HG02571 (cell line): Measurements from ENCODE around the gene MTMR10.
A peak's percentile ranks its signal among the peaks of the same experiment; 100 is the strongest.

Experiments
- ATAC-seq: cut with Tn5 transposase; IDR thresholded peaks from one replicate; pipeline ENCODE4 v1.9.1; 2021; ENCODE audit warnings: mild to moderate bottlenecking, moderate library complexity; ENCODE audit not compliant: unreplicated experiment

MTMR10 gene

DNA sequence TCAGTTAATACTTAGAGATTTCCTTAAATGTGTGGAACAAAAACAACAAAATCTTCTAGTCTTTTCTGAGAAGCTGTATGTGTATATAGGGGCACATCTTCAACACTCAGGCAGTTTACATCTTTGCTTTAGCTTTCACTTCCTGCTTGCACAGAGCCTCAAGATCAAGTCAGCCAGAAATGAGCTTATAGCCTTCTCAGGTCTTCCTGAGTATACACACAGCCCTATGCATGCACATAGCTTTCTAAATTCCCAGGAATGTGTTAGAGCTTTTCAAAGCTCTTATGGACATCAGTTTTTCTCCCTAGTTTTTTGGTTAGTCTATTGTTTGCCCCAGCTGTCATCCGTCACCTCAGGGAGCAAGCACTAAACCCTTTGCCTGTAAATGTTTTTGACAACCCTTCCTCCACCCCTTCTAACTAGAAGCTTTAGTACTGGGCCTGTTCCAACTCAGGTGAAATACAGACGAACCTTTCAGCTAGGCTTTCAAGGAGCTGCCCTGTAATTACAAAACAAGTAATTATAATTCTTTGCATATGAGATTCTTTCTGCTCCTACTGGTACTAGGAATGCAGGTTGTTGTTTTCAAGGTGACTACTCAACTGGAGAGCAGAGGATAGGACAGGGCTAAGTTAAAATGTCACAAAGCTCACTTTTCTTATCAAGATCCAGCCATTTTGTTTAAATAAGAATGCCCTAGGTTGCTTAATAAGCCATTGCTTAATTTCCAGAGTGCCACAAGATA is 22.6 kb upstream of the MTMR10 start:
- ATAC-seq: no peak

DNA sequence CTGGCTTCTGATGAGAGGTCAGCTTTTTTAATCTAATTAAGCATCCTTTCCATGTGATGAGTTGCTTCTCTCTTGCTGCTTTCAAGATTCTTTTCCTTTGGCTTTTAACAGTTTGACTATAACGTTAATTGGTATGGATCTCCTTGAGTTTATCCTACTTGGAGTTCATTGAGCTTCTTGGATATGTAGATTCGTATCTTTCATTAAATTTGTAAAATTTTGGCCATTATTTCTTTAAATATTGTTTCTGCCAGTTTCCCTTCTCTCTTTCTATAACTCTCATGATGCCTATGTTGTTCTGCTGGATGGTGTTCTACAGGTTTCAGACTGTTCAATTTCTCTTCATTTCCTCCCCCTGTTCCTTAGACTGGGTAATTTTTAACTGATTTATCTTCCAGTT is 21.0 kb upstream of the MTMR10 start:
- no peak for ATAC-seq

DNA sequence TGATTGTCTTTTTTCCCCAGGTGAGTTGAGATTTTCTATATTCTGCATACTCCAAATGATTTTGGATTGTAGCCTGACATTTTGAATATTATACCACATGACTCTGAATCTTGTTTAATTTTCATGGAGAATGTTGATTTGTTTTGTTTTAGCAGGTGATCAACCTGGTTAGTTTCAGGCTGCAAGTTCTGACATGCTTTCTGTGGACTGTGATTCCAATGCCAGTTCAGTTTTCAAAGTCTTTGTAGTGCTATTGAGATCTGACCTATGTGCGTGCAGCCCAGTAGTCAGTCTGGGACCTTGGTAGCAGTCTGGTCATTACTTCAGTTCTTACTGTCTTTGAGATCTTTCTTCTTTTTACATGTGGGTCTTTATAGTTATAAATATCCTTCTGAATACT is 18.6 kb upstream of the MTMR10 start:
- no peak for ATAC-seq

DNA sequence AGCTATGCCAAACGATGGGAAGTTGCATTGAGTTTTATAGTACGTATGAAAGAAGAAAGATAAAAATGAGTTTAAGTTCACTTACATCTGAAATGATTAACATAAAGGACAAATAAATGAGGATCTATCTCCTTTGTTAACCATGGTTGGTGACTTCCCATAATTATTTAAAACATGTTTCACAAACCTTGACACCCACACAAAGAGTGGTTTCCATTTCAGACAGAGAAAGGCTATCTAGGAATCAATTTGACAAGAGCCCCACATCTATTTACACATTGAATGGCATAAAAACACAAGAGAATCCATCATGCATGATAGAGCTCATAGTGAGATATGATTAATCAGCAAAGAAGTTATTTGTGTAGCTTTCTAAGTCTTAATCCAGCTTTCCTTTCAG is 14.2 kb upstream of the MTMR10 start:
- ATAC-seq: no peak

DNA sequence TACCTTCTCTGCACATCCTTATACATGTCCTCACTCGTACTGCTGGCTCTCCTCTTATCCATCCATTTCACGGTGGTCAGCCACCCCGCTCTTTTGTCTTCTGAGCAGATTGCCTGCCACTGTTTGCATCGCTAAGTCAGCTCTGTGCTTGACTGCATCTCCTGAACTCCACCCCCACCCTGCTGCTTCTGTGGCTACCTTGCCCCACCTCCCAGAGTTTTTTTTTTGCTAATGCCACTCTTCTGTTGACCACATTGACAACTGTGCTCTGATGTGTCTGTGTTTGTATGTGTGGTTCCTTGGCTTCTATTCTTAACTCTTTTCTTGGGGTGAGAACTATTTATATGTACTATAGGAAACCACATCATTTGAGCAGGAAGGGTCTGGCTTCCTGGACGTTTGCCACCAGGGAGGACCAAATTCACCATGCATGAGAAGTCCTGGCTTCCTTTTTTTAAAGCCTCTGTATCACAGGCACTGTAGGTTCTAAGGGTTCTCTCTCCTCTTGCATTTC is 12.8 kb upstream of the MTMR10 start:
- peak; percentile 81 for ATAC-seq

DNA sequence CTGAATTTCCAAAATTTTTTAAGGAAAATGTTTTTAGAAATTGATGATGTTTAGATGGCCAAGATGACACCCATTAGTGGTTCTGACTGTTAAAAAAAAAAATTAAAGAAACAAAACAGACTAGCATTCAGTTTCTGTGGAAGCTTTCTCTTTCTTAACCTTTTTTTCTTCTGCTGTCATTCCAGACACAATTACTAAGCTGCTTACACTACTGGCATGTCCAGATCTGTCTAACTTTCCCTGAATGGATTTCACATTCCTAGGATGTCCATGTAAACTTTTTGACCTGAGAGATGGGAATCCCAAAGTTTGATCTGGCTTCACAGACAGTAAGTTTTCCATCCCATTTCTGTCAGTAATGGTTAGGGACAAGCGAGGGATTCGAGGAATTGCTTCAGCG is 10.3 kb upstream of the MTMR10 start:
- ATAC-seq: no peak

DNA sequence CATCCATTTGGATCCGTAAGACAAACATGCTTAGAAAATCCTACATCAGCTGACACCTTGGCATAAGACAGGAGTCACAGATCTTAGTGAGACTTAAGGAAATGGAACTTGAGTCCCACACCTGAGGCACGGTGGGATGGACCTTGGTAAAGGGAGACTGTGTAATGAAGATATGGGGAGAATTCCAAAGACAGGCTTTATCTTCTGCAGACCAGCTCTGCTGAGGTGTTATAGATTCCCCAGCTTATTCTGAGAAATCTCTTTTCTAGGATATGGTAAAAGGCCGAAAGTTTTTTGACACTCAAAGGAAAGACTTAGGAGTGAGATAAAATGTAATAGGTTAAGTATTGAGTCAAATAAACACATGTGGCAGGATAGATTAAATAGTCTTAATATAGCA is 8.3 kb upstream of the MTMR10 start:
- ATAC-seq: no peak

DNA sequence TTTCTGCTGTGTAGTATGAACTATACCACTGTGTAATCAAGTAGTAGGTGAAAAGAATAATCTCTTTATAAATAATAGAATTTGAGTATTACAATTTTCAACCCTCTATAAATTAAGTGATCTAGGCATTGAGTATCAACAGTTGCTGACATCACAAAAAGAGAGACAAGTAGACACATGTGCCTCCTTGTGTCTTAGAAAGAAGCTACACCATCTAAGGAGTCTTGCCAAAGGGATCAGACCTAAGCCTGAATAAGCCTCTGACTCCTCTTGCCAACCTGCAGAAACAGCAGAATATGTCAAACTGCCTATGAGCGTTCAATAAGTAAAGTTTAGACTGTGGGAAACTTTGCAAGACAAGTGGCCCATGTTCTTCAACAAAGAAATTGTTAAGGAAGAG is 5.8 kb upstream of the MTMR10 start:
- ATAC-seq: no peak

DNA sequence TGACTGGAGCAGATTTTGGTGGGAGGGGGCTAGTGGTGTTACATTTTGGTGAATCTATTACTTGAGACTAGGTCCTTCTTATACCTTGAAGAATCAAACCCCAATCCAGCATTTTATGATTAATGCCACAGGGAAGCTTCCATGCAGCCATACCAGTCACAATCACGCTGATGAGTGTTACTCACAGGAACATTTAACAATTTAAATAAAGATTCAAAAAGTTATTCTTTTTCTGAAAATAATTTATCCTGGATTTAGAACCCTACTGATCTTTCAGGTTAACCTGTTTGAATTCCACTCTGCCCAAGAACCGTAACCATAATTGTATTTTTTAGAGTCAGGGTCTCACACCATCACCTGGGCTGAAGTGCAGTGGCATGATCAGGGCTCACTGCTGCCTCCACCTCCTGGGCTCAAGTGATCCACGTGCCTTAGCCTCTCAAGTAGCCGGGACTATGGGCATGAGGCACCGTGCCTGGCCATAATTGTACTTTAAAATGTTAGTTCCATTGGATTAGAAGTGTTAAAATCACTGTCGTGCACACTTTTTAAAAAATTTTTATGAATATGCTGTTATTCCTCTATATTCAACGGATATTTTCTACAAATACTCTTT is 929 bp upstream of the MTMR10 start:
- ATAC-seq: no peak

DNA sequence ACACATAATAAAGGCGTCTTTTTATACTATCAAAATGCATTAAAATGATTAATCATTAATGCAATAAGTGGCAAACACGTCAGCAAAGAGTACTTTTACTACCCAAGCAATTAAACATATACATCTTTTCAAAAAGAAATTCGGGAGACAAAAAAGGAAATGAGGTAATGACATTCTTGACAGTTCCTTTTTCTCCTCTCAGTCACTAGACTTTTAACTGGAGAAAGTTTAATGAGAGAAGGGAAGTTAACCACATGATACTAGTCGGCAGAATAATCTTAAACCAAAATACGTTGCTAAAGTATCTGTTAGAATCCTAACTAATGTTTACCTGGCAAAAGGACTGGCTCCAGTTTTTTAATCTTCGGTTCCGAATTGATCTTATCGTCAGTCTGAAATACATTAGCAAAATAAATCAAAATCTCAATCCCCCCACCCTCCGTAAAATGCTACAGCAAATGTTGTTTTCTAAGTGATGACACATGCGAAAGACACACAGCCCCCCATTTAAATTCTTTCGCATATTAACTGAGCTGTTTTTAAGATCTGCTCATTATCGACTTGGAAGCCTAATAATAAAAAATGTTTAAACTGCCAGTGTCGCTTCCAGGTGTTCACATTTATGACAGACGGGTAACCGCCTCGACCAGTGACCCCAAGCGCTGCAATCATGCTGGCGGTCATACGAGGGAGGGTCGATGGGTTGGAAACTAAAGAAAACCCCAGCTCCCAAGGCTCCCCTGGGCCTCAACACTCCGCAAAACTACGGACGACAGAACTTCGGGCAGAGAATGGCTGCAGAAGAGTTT is 778 bp downstream of the MTMR10 start:
- no peak for ATAC-seq

DNA sequence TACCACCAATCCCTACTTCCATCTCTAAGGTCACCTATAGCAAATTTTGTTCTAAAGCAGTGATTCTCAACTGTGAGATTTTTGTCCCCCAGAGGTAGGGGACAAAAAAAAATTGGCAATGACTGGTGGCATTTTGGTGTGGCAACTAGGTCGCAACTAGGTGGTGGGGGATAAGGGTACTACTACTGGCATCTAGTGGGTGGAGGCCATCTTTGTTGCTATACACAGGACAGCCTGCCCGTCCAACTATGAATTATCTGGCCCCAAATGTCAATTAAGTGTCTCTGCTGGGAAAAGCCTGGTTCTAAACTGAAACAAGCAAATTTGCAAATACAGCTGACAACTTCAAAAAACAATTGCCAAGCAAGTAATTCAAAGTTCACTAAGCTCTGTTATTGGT is 1.4 kb downstream of the MTMR10 start:
- no peak for ATAC-seq

DNA sequence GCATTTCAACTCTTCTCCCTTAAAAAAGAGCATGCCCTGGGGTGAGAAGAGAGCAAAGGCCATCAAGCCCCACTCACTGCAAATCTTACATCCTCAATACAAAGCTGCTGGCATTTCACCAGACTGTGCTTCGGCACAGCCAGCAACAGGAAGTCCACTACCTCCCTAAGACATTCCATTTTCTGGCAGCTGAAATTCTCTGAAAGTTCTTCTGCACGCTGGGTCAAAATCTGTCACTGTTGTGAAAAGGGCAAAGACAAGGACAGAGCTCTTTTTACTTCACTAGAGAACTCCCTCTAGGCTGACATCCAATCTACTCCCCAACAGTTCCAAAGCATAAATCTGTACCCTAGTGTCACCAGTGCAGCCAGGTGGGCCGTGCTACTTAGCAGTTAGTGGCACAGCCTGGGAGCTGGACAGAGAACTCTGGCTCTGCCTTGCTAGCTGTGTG is 6.3 kb downstream of the MTMR10 start:
- no peak for ATAC-seq

DNA sequence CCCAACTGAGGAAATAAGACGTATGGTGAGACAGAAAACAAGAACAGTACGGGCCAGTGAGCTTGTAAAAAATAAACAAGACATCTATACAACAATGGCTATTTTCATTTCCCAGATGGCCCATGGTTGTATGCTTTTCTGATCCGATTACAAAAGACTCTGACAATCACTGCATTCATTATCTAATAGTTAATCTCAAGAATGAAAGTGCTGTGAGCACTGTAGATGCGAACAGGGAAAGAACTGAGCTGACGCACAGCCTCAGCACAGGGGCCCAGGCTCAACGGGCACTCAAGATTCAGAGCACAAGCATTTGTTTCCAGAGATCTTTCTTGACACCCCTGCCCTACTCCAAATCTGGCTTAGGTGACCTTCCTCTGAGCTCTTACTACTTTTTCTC is 6.9 kb downstream of the MTMR10 start:
- no peak for ATAC-seq

DNA sequence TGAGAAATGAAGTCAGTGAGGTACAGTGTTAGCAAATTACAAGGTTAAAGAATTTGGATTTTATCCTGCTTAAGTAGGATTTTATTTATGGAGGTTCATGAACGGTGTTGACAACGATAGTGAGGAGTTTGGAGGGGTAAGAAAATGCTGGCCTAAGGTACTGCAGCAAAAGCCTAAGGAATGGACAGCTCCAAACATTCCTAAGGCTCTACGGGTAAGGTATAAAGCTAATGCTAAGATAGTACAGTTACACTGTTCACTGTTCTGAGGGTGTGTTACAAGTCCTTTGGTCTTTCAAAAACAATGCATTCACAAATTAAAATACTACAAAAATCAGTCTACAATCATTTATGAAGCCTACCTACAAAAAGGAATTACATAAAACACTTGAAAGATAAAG is 7.3 kb downstream of the MTMR10 start:
- no peak for ATAC-seq

DNA sequence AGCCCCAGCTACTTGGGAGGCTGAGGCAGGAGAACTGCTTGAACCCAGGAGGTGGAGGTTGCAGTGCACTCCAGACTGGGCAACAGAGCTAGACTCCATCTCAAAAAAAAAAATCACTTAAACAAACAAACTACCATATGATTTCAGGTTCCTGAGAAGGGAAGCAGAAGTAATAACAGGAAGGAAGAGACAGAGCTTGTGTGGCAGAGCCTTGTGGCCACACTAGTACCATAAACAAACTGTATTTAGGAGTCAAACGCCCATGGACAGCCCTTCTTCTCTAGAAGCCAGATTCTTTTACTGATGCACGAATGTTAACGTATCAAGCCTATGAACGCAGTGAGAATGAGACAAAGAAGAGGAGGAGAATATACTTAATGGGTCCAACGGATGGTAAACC is 12.0 kb downstream of the MTMR10 start:
- ATAC-seq: no peak

DNA sequence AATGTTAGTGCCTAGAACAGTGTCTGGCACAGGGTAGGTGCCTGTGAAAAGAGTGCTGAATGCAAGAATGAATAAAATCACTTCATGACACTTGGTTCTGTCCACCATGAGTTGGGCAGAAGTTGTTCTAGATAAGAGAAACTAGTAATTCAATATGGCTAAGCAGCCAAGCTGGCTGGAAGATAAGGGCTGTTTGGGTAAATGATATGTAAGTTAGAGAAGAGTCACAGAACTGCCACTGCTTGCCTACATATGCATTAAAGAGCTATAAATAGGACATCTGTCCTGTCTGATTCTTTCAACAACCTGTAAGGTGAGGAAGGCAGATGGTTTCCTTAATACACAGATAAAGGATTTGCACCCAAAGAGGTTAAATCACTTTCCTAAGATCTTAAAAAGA is 13.1 kb downstream of the MTMR10 start:
- ATAC-seq: no peak

DNA sequence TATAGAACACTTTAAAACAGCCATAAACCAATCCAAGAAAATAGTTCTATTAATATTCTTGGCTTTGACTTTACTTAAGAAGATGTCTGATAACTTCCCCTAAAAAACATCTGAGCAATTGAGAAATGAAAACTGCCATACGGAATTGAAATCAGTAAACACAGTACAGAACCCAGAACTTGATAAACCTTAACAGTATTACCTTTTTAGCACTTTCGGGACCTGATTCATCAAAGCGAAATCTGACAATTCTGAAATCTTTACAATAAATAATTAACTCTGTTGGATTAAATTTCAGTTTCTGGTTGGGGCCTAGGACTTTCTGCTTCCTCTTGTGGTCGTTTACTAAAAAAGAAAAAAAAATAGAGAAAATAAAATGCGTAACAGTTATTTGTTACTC is 17.3 kb downstream of the MTMR10 start:
- no peak for ATAC-seq

DNA sequence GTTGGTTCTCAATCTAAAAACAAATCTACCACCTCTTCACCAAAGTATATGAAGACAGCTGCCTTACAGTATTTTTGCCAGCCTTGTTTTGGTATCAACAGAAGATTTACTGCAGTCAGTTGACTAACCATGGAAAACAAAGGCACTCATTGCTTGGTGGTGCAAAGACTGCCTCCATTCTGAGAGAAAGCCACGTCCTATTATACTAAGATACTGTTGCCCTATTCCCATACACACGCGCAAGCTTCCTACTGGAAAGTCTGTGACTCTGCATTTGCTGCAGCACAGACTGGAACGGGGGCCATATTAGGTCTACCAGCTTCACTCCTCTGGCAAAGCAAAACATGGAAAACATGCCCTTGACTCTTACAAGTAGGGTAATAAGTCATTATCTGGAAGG is 18.0 kb downstream of the MTMR10 start:
- no peak for ATAC-seq

DNA sequence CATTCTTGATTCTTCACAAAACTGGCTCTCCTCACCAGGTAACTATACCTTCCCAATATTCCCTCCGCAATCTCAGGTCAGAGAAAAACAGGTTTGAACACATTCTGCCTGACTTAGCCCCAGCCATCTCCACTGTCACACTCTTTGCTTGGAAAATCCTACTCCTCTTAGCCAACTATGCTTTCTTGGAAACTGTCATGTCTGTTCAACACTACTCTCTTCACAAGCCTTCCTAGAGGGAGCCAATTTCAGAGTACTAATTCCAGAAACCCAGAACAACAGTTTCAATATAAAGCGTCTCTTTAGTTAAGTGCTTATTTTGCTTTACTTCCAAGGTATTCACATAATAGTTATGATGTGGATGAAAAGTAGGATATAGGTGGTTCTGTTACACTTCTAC is 21.7 kb downstream of the MTMR10 start:
- ATAC-seq: no peak

DNA sequence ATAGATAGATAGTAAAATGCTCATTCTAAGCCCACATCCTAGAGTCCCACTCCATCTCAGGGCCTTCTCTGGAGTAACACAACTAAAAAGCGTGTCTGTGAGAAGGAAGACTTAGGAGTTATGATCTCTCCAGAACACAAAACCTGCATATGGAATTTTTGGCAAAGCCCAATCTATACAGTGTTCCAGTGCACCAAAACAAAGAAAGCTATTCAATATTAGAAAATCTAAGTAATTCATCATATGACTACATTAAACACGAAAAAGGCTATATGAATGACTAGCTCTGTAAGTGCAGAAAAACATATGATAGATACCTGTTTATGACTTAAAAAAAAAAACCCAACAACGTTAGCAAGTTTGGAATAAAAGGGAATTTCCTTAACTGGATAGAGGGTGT is 27.7 kb downstream of the MTMR10 start:
- ATAC-seq: no peak

DNA sequence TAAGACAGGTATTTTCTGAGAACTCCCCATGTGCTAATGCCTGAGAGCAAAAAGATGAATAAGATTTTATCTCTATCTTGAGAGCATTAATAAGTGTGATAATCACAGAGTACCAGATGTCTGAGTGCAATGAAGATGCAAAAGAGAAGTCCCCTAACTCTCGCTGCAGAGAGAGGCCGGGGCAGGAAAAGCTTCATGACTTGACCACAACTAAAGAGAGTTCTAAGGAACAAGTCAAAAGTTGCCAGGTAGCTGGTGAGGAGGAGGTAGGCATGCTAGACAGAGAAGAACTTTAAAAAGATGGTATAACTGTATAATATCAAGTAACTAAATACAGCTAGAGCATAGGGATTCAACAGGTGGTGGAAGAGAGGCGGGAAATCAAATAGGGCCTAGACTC is 28.8 kb downstream of the MTMR10 start:
- ATAC-seq: no peak

DNA sequence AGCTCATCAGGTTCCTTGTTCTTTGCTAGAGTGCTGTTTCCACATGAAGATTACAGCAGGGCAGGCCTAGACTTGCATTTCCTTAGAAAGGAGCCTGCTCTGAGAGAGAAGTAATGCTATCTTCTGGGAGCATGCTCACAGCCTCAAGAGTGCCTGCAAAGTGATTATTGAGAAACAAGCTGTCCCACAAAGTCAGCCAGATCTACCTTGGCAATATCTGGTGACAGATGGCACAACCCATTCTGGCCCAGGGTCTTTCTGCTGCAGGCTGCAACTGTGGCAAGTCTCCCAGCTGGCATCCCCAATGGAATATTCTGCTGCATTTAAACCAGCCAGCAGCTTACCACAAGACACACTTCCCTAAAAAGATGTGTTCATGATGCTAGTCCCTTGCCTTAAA is 29.3 kb downstream of the MTMR10 start:
- ATAC-seq: no peak
